Measurements from ENCODE around the gene HMCN1.

DNA sequence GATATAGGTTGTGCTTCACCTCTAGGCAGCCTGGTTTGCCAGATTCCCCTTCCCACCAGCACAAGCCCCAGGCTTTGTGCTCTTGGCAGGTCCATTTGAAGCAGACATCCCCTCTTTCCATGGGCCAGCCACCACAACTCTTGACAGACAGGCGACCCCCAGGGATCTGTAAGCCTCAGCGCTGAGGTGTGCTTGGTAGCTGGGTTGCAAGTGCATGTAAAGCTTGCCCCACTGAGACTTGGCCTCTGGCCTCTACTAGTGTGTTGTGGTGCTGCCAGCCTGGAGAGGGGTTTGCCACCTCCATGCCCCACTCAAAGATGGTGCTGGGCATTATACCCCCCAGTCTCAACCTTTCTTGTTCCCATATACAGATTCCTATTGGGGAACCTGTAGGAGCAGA, 103.9 kb downstream of the HMCN1 start:
- TF ChIP-seq, protein P1, sequence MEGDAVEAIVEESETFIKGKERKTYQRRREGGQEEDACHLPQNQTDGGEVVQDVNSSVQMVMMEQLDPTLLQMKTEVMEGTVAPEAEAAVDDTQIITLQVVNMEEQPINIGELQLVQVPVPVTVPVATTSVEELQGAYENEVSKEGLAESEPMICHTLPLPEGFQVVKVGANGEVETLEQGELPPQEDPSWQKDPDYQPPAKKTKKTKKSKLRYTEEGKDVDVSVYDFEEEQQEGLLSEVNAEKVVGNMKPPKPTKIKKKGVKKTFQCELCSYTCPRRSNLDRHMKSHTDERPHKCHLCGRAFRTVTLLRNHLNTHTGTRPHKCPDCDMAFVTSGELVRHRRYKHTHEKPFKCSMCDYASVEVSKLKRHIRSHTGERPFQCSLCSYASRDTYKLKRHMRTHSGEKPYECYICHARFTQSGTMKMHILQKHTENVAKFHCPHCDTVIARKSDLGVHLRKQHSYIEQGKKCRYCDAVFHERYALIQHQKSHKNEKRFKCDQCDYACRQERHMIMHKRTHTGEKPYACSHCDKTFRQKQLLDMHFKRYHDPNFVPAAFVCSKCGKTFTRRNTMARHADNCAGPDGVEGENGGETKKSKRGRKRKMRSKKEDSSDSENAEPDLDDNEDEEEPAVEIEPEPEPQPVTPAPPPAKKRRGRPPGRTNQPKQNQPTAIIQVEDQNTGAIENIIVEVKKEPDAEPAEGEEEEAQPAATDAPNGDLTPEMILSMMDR (IDR thresholded peaks at IDR 0.05) = no peak
- no peak for TF ChIP-seq POLR2A (IDR thresholded peaks at IDR 0.05)

Measured in adrenal gland (tissue), 5 donors.